SW480 (cell line): Measurements from ENCODE around the gene FRMD4A.
"Not testable (repeated sequence)": the region's sequence is repeated elsewhere in the genome, so short reads cannot be mapped to it uniquely, and the experiment has no call there.

ENCODE experiments used
- DNase-seq: peaks from one replicate; pipeline ENCODE4 v3.0.0-alpha.2; 2016; ENCODE audit warnings: low spot score

The FRMD4A gene

DNA sequence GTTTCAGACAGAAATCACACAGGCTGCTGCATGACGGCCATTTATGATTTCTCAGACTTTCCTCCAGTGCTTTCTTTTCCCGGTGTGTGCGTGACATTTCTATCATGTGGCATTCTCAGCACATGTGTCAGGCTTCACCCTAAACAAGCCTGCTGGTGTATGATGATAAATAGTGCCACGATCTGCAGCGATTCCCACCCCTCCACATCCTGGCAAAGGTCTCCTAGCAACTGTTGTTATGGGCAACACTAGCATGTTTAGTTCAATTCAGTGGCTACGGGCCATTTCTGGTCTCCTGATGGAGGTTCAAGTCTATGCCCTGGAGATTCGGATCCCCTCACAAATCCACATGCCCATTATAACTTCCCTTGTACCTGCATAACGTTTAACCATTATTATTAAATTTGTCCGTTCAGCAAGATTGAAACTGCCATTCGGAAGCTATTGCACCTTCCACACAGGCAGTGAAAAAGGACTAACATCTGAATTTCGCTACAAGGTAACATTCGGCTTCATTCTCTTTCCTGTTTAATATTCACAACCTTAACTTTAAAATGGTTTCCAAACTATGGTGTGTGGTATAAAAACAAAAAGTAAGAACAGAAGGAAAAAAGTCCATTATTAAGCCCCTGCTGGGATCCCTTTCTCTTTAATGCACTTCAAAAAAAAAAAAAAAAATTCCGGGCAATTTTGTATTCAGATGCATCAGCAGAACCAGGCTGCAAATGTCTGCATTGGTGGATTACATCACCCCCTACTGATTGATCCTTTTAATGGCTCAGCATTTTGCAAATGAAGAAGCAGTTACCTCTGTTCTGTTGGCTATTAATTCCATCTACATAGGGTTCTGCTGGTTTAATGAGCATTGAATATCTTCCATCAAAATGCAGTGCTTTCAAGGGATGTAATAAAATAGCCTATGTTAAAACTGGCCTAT lies 90.2 kb downstream of the FRMD4A start:
- DNase-seq, result no peak

DNA sequence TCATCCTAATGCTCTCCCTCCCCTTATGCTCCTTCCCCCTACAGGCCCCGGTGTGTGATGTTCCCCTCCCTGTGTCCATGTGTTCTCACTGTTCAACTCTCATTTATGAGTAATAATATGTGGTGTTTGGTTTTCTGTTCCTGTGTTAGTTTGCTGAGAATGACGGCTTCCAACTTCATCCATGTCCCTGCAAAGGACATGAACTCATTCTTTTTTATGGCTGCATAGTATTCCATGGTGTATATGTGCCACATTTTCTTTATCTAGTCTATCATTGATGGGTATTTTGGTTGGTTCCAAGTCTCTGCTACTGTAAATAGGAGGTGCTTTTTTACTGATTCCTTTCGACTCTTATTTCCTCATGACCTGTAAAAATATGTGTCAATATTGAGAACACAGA lies 92.1 kb downstream of the FRMD4A start:
- DNase-seq, result not testable (repeated sequence)

DNA sequence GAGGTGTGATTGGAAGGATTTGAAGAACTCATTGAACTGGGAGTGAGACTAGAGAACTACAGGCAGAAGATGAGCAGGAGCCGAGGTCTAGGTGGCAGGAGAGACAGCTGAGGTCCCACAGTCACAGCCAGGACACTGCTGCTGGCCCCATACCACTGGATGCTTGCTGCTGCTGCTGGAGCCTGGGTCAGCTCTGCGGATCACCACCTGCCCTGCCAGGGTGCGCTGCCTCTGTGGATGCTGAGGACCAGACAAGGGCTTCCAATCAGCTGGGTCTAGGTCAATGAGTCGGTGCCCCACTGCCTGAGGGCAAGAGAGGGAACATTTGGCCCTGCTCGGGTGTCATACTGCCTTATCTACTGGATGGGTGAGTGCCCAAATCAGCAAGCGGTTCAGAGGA lies 94.4 kb downstream of the FRMD4A start:
- no peak for DNase-seq

DNA sequence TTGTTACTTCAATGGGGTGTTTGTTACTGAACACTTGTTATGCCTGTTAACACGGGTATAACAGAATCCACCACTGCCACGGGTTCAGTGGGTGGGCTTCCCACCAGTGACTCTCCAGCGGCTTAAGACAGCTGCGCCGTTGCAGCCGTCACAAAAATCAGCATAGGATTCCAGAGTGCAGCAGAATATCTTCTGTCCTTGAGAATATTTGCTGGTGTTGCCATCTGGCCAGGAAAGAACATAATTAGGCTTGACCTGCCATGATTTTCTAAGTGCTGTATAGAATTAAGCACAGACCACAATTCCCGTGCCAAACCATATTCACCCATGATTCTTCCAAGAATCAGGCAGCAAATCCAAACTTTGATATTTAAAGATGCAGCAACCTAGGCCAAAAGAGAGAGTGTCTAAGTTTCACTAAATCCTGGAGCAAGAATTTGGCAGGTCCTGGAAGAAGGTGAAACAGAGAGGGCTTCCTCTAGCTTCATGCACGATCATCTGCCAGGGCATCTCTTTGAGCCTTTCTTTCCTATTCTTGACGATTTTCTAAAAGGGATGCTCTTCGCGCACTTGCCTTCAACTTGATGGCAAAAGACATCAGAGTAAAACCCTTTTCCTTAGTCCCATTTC lies 95.0 kb downstream of the FRMD4A start:
- no peak for DNase-seq

DNA sequence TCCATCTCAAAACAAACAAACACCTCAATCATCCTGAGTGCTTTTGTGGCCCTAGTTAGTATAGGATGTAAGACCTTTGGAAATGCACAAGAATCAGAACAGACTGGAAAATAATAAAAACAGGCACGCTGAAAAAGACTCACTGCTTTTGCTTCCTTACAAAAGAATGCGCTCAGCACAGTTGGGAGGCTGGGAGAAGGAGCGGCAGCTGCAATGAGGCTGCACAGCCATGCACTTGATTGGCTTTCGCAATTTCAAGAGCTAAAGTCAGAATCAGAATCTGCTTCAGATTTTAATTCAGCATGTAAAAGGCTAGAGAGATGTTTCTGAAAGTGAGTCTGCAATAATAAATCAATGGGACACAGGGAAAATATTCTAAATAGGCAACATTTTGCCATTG lies 97.2 kb downstream of the FRMD4A start:
- no peak for DNase-seq

DNA sequence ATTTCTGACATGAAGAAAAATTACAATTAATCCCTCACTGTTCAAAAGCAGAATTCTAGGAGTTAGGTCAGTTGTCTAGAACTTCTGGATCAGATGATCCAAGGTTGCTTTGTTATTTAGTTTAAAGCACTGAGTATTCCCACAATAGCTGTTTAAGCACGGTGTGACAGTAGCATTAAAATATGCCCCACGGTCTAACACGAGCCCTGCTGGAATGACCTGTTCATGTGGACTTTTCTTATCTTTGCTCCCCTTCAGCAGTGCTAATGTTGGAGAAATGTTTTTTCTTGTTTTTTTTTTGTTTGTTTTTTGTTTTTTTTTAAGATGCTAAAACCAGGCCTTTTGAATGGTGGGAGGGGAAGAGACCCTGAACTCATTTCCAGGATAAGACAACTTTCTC lies 101.9 kb downstream of the FRMD4A start:
- not testable (repeated sequence) for DNase-seq

DNA sequence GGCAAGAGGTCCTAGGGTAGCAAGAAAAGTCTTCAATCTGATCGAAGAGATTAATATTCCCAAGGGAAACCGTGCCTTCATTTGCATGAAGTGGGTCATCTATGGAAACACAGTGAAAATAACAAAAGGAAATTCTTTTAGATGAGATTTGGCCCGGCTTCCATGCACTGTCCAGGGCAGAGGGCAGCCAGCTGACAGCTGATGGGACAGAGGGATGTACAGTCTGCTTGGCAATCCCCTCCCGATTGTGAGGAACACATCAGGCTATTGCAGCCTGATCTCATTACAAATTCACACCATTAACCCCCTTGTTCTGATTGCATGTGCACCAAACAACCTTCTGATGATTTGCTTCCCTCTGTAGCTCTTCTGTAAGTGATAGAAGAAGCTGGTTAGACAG lies 105.3 kb downstream of the FRMD4A start:
- DNase-seq, result no peak

DNA sequence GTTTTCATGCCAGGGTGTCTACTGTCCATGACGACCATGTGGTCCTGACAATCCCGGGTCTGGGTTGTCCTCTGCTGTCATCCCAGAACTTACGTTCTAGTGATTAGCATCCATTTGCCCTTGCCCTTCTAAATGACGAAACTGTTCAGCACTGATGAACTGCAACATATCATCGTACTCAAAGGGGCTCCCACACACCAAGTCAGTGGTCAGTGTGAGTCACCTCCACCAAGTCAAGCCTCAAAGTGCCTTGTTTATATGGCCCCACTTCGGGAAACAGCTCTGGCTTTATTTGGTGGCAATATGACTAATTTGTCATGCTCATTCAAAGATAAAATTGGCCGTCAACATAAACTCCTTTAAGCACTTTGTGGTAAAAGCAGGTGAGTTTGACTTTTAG lies 110.7 kb downstream of the FRMD4A start:
- peak; percentile 8 for DNase-seq

DNA sequence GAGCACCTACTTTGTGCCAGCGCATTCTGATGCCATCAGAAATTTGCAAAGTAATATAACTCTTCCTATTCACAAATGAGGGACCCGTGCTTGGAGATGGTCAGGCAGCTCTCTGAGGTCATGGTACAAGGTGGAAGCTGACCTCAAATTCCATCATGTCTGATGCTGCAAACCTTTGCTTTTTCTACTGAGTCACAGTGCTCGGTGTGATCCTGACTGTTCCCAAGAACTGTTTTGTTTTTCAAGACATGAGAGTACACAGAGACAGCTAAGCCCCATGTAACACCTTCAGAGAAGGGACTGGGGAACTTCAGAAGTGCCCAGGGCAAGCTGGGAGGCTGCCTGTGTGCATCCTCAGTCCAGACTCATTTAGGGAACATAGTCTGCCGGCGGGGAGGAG lies 111.3 kb downstream of the FRMD4A start:
- no peak for DNase-seq

DNA sequence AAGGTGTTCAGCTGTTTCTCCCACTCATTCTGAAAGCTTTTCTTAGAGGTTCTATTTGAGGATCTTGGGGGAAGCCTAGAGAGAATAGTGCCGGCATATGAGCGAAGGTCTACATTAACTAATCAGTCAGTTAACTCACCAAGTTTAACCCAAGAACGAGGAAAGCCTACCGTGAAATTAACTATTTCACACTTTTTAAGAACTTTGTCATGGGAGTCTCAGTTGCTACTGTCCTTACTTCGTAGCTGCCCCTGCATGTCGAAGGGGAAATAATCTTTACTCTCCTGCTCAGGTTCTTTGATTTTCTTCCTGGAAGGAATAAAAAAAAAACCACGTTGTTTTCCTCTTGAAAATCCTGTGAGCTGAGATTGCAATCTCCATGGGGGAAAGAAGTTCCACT lies 115.1 kb downstream of the FRMD4A start:
- DNase-seq, result no peak

DNA sequence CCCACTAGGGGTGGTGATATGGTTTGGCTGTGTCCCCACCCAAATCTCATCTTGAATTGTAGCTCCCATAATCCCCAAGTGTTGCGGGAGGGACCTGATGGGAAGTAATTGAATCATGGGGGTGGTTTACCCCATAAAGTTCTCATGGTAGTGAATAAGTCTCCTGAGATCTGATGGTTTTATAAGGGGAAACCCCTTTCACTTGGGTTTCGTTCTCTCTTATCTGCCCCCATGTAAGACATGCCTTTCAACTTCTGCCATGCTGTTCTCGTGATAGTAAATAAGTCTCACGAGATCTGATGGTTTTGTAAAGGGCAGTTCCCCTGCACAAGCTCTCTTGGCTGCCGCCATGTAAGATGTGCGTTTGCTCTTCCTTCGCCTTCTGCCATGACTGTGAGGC lies 117.0 kb downstream of the FRMD4A start:
- DNase-seq, result not testable (repeated sequence)

DNA sequence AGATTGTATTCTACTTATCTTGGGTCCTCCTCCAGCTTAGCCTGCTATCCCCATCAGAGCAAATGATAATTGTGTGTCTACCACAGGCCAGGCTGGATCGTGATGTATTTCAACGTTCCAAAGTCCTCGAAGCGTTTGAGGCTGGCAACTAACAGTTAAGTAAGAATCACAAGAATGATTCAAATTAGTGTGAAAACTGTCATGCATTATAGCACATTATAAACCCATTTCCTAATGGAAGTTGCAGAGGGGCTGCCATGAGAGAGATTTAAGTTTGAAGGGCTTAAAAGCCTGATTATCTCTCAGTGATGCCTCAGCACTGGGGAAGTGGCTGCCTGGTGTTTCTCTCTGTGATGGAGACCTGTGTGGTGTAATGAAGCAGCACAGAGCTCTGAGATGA lies 119.1 kb downstream of the FRMD4A start:
- no peak for DNase-seq

DNA sequence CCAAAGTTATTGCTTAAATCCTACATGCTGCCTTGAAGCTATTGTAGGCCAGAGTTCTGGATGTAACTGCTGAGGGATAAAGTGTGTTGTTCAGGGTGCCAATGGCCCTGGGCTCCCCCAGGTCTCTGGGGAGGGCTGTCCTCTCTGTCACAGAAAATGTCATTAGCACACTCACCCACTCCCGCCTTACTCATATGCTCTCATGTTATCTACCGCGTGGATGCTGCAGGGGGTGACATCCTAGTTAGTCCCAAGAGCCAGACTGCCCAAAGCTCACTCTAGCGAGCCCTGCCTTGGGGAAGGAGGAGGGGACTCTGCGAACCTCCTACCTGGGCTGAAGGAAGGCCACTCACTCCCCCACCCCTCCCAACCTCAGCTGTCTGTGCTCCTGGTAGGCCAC lies 122.5 kb downstream of the FRMD4A start:
- DNase-seq, result no peak

DNA sequence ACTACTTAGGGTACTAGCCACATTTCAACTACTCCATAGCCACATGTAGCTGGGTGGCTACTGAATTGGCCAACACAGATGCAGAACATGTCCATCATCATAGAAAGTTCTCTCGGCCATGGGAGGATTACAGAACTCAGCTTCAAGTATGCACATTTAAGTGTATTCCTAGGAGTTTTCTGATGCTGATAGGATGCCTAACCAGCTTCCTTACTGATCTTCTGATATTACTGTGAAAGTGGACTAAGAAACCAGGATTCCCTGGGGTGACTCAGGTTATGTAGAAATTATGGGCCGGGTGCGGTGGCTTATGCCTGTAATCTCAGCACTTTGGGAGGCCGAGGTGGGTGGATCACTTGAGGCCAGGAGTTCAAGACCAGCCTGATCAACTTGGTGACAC lies 125.5 kb downstream of the FRMD4A start:
- DNase-seq, result no peak

DNA sequence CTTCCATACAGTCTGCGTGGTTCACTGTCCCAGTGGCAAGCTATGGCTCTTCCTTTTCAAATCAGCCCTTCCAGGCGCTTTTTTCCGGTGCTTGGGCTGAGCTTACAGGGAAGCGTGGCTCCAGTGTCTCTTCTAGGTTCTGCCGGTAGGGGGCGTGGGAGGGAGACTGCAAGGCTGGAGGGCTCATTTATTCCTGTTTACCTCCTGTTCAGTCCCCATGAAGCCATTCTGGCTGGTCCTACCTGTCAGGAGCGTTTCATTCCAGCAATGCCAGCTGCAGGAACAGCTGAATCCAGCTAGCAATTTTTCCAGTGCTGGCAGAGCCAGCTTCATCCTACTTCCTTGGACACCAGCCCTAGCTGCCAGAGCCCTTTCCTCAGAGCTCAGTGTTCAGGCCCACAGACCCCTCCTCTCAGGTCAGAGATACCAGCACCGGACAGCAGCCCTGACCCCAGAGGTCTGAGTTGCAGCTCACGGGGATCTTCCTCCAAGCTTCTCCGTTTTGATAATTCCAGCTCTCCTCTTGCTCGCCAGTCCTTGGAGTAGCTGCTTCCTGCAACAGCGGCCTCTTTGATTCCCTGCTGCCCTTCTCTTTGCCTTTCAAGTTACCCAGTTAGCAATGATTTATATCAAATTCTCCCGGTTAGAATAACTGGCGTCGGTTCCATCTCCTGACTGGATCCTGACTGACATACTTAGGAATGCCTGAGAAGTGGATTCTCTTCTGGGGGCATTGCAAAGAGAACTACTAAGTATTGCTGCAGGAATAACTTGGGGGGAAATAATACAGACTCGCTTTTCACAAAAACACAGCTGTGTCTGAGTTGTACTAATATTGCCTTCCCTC lies 129.8 kb downstream of the FRMD4A start:
- DNase-seq, result no peak

DNA sequence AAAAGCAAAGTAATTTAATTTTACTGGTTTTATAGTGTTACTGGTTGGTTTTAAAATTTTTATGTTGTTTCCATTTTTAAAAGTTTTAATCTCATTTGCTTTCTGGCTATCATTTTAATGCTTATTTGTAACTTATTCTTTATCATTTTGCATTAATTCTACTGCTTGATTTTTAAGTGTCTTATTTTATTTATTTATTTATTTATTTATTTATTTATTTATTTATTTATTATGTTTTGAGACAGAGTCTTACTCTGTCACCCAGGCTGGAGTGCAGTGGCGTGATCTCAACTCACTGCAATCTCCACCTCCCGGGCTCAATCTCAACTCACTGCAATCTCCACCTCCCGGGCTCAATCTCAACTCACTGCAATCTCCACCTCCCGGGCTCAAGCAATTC lies 131.6 kb downstream of the FRMD4A start:
- not testable (repeated sequence) for DNase-seq

DNA sequence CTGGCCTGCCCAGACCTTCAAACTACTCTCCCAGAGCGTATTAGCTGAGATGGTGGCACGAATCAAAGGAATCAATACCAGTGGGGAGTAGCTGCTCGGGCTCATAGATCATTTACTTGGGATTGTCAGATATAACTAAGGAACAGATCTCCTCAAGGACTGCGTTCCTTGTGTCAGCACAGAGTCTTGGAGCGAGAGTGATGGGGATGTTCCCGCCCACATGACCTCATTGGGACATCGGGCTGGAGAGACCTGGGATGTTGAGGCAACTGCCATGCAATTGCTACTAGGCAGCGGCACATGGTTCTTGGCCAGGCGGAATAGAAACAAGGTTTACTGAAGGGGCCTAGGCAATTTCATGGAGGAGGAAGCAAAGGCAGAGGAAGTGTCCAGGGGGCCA lies 132.6 kb downstream of the FRMD4A start:
- no peak for DNase-seq

DNA sequence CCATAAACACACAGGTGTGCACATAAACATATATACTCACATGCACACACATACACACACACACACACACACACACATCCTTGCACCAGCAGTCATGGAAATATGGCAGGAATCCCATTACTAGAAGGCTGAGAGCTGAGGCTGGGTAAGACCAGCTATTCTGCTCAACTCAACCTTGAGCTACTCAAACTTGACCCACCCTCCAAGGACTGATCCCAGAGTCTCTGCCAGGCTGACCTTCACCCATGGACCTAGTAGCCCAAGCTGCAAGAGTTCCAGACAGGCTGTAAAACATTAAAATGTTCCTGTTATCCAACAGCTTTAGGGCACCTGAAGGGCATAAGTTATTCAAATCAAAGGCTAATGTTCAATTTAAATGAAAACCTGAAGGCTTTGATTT lies 134.6 kb downstream of the FRMD4A start:
- no peak for DNase-seq

DNA sequence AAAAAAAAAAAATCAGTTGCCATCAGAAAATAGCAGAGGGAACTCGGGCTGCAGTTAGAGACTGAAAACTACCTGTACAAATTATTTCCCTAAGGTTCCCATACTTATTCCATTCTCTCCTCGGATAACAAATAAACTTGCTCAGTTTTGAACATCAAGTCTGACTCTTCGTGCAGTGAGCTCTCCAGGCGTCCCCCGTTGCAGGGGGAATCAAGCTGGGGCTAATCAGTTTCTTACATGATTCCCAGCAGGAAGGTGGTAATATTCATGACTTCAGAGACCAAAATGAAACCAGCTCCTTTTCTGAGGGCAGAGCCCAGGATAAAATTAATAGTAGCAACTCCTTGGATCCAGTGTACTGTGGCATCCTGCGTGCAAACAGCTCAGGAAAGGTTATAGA lies 135.3 kb downstream of the FRMD4A start:
- no peak for DNase-seq

DNA sequence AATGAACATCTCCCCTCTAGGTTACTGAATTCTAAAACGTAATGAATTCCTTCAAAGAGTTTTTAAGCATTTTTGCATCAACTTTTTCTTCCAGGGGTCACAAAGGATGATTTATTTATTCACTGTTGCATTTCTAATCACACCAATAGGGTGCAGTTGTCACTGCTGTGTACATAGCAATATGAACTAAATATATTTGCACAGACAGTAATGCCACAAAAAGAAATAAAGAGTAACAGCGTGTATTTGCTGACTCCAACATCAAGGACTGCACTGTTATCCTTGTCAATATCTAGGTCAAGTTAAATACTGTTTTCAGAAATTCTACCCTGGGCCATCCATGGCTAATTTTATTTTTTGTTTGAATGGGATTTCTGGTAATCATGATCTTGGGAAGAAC lies 138.0 kb downstream of the FRMD4A start:
- DNase-seq, result no peak

DNA sequence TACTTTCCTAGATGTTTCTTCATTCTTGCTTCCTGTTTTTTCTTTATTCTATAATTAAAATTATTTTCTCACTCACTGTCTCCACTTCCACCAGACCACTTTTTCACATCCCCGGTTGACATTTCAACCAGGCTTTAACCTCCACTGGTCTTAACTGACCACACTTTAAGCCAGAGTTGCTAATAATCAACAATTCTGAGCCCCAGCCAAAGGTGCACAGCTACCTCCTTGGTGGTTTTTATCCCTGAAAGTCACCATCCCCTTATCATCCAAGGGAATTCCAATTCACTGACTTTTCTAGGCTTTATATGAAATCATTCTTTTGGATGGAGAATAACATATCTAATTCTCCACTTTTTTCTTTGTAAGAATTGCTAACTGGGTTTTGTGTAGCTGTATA lies 138.9 kb downstream of the FRMD4A start:
- DNase-seq, result no peak

DNA sequence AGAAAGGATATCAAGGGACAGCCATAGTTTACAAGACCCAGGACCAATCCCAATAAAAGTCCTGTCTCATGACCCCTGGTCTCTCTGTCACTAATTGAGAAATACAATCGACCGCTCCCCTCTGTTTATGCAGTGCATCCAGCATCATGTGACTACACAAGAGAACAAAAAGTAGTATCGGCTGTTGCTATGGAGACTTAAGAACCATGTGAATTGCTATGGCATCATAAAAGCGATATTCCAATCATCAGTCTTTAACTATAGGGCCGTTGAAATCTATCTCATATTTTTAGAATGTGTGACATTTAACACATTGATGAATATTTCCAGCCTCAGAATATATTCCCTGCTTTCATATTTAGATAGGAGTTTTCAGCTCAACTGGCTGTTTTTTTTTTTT lies 139.3 kb downstream of the FRMD4A start:
- DNase-seq, result no peak

DNA sequence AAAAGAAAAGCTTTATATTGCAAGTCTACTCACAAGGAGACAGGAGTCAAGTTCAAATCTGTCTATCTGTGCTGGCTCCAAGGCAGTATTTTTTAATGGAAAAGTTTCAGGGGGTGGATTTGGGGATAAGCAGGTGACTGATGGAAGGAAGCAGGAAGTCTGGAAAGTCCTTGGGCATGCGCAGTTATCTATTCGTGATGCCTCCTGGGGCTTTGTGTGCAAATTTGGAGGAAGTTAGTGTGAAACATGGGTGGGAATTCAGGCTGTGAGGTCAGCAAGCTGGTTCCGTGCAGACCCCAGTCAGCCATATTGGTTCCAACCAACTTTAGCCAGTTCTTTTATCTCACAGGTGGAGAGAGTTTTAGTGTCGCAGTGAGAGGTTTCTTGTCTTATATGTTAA lies 140.0 kb downstream of the FRMD4A start:
- DNase-seq, result no peak
